ENCODE measurements around the gene LMNTD1. TPM values are rescaled to one million over a fixed set of nuclear protein-coding genes. Genes with fewer than 3 reads are reported as not detected.

LMNTD1 gene
- polyA plus RNA-seq, 1 of the 3 experiments (the other 2 are of a cell fraction): 0.20 TPM

GRCh38 chr12:25433581-25434325 is 119.3 kb downstream of the LMNTD1 start:
- Histone ChIP-seq H3K79me2 (ENCODE audit: insufficient read depth) (no peaks in the 10 kb centered on the region), H4K20me1 (ENCODE audit: insufficient read depth) (no peaks in the 10 kb centered on the region), H3K4me3 (ENCODE audit: low read depth in 2 of 2, low read length in 1 of 2) (no peak overlapping the region), H3K9ac (no peak overlapping the region), H3K4me2 (peak overlapping the region; percentile 59), H3K4me1 (ENCODE audit: control insufficient read depth in 1 of 2, insufficient read depth in 2 of 2, low read depth in 1 of 2, low read length in 1 of 2) (peaks cover 19 to 25% of the 10 kb centered on the region in 2 experiments), H3K36me3 (replicated peaks in 1 of 2; ENCODE audit: control insufficient read depth in 1 of 2, insufficient read depth in 2 of 2, low read length in 1 of 2) (no peaks in the 10 kb centered on the region), H3K27me3 (ENCODE audit: insufficient read depth) (no peaks in the 10 kb centered on the region), H3F3A (replicated peaks; ENCODE audit: insufficient read depth) (peaks cover 15% of the 10 kb centered on the region), H3K9me2 (no peaks in the 10 kb centered on the region), H3K9me3 (no peaks in the 10 kb centered on the region), H3K27ac (ENCODE audit: low read depth in 2 of 2, low read length in 1 of 2) (peak overlapping the region; percentile 74 to 82), H2AFZ (ENCODE audit: low read depth) (peak overlapping the region; percentile 55)
- no peak for DNase-seq
- POLR2A ChIA-PET: no interaction called here
- WGBS (ENCODE audit: low lambda C conversion rate): 6% methylated on average over 3 of the region's 3 CpGs
- peak; percentile 56; the same call in 1 of the 2 replicates for TF ChIP-seq MEF2A (IDR thresholded peaks at IDR 0.05; ENCODE audit: borderline replicate concordance, low read depth)
- TF ChIP-seq TEAD4 (IDR thresholded peaks at IDR 0.05; ENCODE audit: borderline replicate concordance, insufficient read depth): 0 out of 2 replicates have a peak, but pooled peaks have one; percentile 17
- TF ChIP-seq EZH2phosphoT487 (IDR thresholded peaks at IDR 0.05; ENCODE audit: borderline replicate concordance, low read depth): no peak
- no peak for TF ChIP-seq IRF3 (IDR thresholded peaks at IDR 0.05; ENCODE audit: low read depth, low read length)
- peak in 1 of 2 experiments; percentile 54; a peak in 2 of 4 replicates for TF ChIP-seq EP300 (IDR thresholded peaks at IDR 0.05; ENCODE audit: borderline replicate concordance in 1 of 2, low read depth in 1 of 2, low read length in 1 of 2)
- peak; percentile 56 for TF ChIP-seq JUND (IDR thresholded peaks at IDR 0.05)
- TF ChIP-seq SIN3A (IDR thresholded peaks at IDR 0.05; ENCODE audit: borderline replicate concordance, low read depth, low read length): peak; percentile 24; the same call in 1 of the 2 replicates
- TF ChIP-seq FOXM1 (IDR thresholded peaks at IDR 0.05; ENCODE audit: low read depth): no peak
- peak; percentile 61; the same call in 1 of the 2 replicates for TF ChIP-seq RXRA (IDR thresholded peaks at IDR 0.05; ENCODE audit: borderline replicate concordance, low read depth)
- no peak for TF ChIP-seq CHD2 (IDR thresholded peaks at IDR 0.05; ENCODE audit: low read length, partially characterized antibody)
- TF ChIP-seq PBX3 (IDR thresholded peaks at IDR 0.05): peak; percentile 86
- TF ChIP-seq FOSL2 (IDR thresholded peaks at IDR 0.05; ENCODE audit: borderline replicate concordance, low read depth): peak; percentile 77
- TF ChIP-seq ELF1 (IDR thresholded peaks at IDR 0.05): no peak
- TF ChIP-seq NFIC (IDR thresholded peaks at IDR 0.05; ENCODE audit: borderline replicate concordance): peak; percentile 45; the same call in 1 of the 2 replicates
- TF ChIP-seq TCF12 (IDR thresholded peaks at IDR 0.05): peak; percentile 89
- TF ChIP-seq RCOR1 (IDR thresholded peaks at IDR 0.05; ENCODE audit: low read length): peak; percentile 56
- peak; percentile 12; the same call in 1 of the 2 replicates for TF ChIP-seq POLR2AphosphoS5 (IDR thresholded peaks at IDR 0.05; ENCODE audit: low read depth, low read length)
- TF ChIP-seq RFX5 (IDR thresholded peaks at IDR 0.05; ENCODE audit: low read length): no peak
- no peak for TF ChIP-seq USF2 (IDR thresholded peaks at IDR 0.05; ENCODE audit: borderline replicate concordance, low read depth, low read length)
- CTCF ChIA-PET: interaction anchor here (0.7 to 3.5 kb wide), 7 partner anchors 11 to 664 kb away, joined by 3 to 21 read pairs (median 4); no protein-coding TSS in a partner anchor
